K562 (cell line): ENCODE measurements around the gene MYH11.

Experiments used
- CCAR2 ChIP-seq: fragments of 200-400 bp; formaldehyde crosslinking; IDR thresholded peaks from 2 replicates; pipeline ENCODE4 v1.6.1; 2017; ENCODE audit warnings: mild to moderate bottlenecking, low read depth, low read length
- GTF2F1 ChIP-seq: IDR thresholded peaks from 2 replicates; pipeline ENCODE4 v1.6.1; 2011; ENCODE audit warnings: low read depth, low read length, improper control_type of control experiment
- NFIC ChIP-seq: fragments of 450-650 bp; IDR thresholded peaks from 2 replicates; pipeline ENCODE4 v1.6.1; 2017; ENCODE audit warnings: mild to moderate bottlenecking, inconsistent platforms
- RAD21 ChIP-seq, 2 experiments: fragments of 250-450 bp in 1 of 2; fragments of 450-650 bp in 1 of 2; sonication (Bioruptor Pico) in 1 of 2; formaldehyde crosslinking in 1 of 2; IDR thresholded peaks in 1 of 2; conservative IDR thresholded peaks in 1 of 2; 2 replicates each; pipeline versions ENCODE4 v1.4.0 to v1.8.0; 2020 to 2022; ENCODE audit warnings: mild to moderate bottlenecking in 2 of 2, moderate library complexity in 1 of 2
- SMARCC2 ChIP-seq: fragments of 450-650 bp; IDR thresholded peaks from 2 replicates; pipeline ENCODE4 v1.6.1; 2017; ENCODE audit warnings: antibody characterized with exemption, moderate library complexity, mild to moderate bottlenecking, low read depth
- SMC3 ChIP-seq: conservative IDR thresholded peaks from 2 replicates; pipeline ENCODE4 v1.6.1; 2011; ENCODE audit warnings: low read depth, low read length, improper control_type of control experiment; ENCODE audit not compliant: insufficient read depth
- TF ChIP-seq, protein P1 (sequence below), 3 experiments: IDR thresholded peaks in 2 of 3; conservative IDR thresholded peaks in 1 of 3; 2 replicates each; pipeline ENCODE4 v1.5.1; 2011 to 2012; ENCODE audit warnings: low read length in 3 of 3, mild to moderate bottlenecking in 3 of 3, control low read depth in 2 of 3, improper control_type of control experiment in 1 of 3, inconsistent platforms in 1 of 3, low read depth in 1 of 3, mixed read lengths in 1 of 3, moderate library complexity in 1 of 3; ENCODE audit not compliant: insufficient read depth in 2 of 3

GRCh38 chr16:15799851-15800495, 56.9 kb downstream of the MYH11 start:
- TF ChIP-seq, protein P1, sequence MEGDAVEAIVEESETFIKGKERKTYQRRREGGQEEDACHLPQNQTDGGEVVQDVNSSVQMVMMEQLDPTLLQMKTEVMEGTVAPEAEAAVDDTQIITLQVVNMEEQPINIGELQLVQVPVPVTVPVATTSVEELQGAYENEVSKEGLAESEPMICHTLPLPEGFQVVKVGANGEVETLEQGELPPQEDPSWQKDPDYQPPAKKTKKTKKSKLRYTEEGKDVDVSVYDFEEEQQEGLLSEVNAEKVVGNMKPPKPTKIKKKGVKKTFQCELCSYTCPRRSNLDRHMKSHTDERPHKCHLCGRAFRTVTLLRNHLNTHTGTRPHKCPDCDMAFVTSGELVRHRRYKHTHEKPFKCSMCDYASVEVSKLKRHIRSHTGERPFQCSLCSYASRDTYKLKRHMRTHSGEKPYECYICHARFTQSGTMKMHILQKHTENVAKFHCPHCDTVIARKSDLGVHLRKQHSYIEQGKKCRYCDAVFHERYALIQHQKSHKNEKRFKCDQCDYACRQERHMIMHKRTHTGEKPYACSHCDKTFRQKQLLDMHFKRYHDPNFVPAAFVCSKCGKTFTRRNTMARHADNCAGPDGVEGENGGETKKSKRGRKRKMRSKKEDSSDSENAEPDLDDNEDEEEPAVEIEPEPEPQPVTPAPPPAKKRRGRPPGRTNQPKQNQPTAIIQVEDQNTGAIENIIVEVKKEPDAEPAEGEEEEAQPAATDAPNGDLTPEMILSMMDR (IDR thresholded peaks at IDR 0.05 in 2 of 3, conservative IDR thresholded peaks at IDR 0.05 in 1 of 3; ENCODE audit: insufficient read depth in 2 of 3, low read depth in 1 of 3, low read length in 3 of 3) = no peak
- no peak for TF ChIP-seq CCAR2
- no peak for TF ChIP-seq RAD21 (CRISPR knock-in tag; conservative IDR thresholded peaks at IDR 0.05 in 1 of 2, IDR thresholded peaks at IDR 0.05 in 1 of 2)
- TF ChIP-seq NFIC = no peak
- TF ChIP-seq GTF2F1 = no peak
- no peak for TF ChIP-seq SMC3
- TF ChIP-seq SMARCC2 = no peak
